OCI-LY1 (cell line): ENCODE data around the gene SPPL3.

Experiments used
- H2AFZ ChIP-seq: fragments of 200-600 bp; sonication (generic), shearing (Covaris generic); 2 replicates; pipeline ENCODE4 v1.6.0; 2014; ENCODE audit warnings: antibody characterized with exemption, mild to moderate bottlenecking, low read length
- H3F3A ChIP-seq: fragments of 200-600 bp; sonication (generic), shearing (Covaris generic); 2 replicates; pipeline ENCODE4 v1.6.0; 2014; ENCODE audit warnings: mild to moderate bottlenecking, antibody characterized with exemption, low read length, moderate library complexity; ENCODE audit not compliant: insufficient read depth
- H3K27ac ChIP-seq: fragments of 200-600 bp; sonication (generic); 2 replicates; pipeline ENCODE4 v1.5.1; 2014; ENCODE audit warnings: low read length, mixed run types, mild to moderate bottlenecking, low read depth; ENCODE audit not compliant: poor library complexity, severe bottlenecking
- H3K27me3 ChIP-seq: fragments of 200-600 bp; sonication (generic); 2 replicates; pipeline ENCODE4 v1.6.0; 2014; ENCODE audit warnings: antibody characterized with exemption, mild to moderate bottlenecking, low read length, moderate library complexity; ENCODE audit not compliant: insufficient read depth
- H3K36me3 ChIP-seq: fragments of 200-600 bp; sonication (generic); 2 replicates; pipeline ENCODE4 v1.6.1; 2014; ENCODE audit warnings: mild to moderate bottlenecking, antibody characterized with exemption, low read length, moderate library complexity, mixed read lengths; ENCODE audit not compliant: insufficient read depth
- H3K4me1 ChIP-seq: fragments of 200-600 bp; sonication (generic); 2 replicates; pipeline ENCODE4 v1.5.1; 2014; ENCODE audit warnings: mild to moderate bottlenecking, low read length, moderate library complexity; ENCODE audit not compliant: insufficient read depth, severe bottlenecking
- H3K4me2 ChIP-seq: fragments of 200-600 bp; sonication (generic), shearing (Covaris generic); 2 replicates; pipeline ENCODE4 v1.6.1; 2014; ENCODE audit warnings: low read length
- H3K4me3 ChIP-seq: fragments of 200-600 bp; sonication (generic); 2 replicates; pipeline ENCODE4 v1.5.1; 2014; ENCODE audit warnings: low read length, low read depth, mild to moderate bottlenecking, mixed read lengths; ENCODE audit not compliant: poor library complexity, severe bottlenecking
- H3K79me2 ChIP-seq: fragments of 200-600 bp; shearing (Covaris generic); 2 replicates; pipeline ENCODE4 v1.6.1; 2016; ENCODE audit warnings: mixed run types, low read length, mixed read lengths; ENCODE audit not compliant: insufficient read depth
- H3K9ac ChIP-seq: fragments of 200-600 bp; sonication (generic), shearing (Covaris generic); 2 replicates; pipeline ENCODE4 v1.6.1; 2014; ENCODE audit warnings: mild to moderate bottlenecking, low read length, mixed read lengths
- H3K9me2 ChIP-seq: fragments of 200-600 bp; sonication (generic), shearing (Covaris generic); 2 replicates; pipeline ENCODE4 v1.6.1; 2014; ENCODE audit warnings: low read depth, mild to moderate bottlenecking, low read length, mixed read lengths
- H3K9me3 ChIP-seq: fragments of 200-600 bp; shearing (Covaris generic); 2 replicates; pipeline ENCODE4 v1.6.1; 2014; ENCODE audit warnings: low read length, mixed read lengths
- H4K20me1 ChIP-seq: fragments of 200-600 bp; sonication (generic), shearing (Covaris generic); 2 replicates; pipeline ENCODE4 v1.6.0; 2016; ENCODE audit warnings: mild to moderate bottlenecking, low read length; ENCODE audit not compliant: insufficient read depth
- CTCF ChIP-seq: fragments of 200-600 bp; sonication (generic), shearing (Covaris generic); IDR thresholded peaks from 2 replicates; pipeline ENCODE4 v1.5.1; 2017; ENCODE audit warnings: mild to moderate bottlenecking, antibody characterized with exemption, low read length, moderate library complexity, mixed read lengths
- EZH2 ChIP-seq: fragments of 200-600 bp; sonication (generic), shearing (Covaris generic); IDR thresholded peaks from 2 replicates; pipeline ENCODE4 v1.8.0; 2017; ENCODE audit warnings: borderline replicate concordance, mixed run types, mild to moderate bottlenecking, antibody characterized with exemption, low read length, moderate library complexity, mixed read lengths

SPPL3 gene

DNA sequence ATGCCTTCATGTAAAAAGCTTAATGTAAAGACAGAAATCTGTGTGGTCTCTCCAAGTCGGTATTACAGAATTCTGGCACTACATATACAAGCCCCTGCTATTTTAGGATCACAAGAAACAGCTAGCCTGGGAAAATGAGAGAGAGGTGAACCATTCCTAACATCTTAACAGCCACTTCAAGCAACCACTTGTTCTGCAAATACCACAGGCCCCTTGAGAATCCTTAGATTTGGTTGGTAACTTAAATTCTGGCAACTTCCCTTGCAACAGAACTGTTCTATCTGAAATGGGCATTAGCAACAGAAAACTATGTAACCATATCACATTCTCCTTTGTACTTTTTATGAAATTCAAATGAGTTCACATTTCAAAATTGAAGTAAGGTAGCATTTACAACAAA is 68.5 kb downstream of the SPPL3 start:
- Histone ChIP-seq H3K36me3 (no peaks in the 10 kb centered on the region), H3K27me3 (no peaks in the 10 kb centered on the region), H3K9me2 (no peaks in the 10 kb centered on the region), H3K79me2 (peaks cover 6% of the 10 kb centered on the region; the same call in 1 of the 2 replicates), H3K9me3 (no peaks in the 10 kb centered on the region), H3F3A (0 out of 2 replicates have a peak, but pooled peaks cover 3% of the 10 kb centered on the region), H4K20me1 (no peaks in the 10 kb centered on the region), H3K27ac (peak overlapping the region; percentile 14), H2AFZ (no peak overlapping the region), H3K4me3 (no peak overlapping the region), H3K4me2 (0 out of 2 replicates have a peak overlapping the region, but pooled peaks have one; percentile 15), H3K4me1 (peaks cover 35% of the 10 kb centered on the region), H3K9ac (no peak overlapping the region)
- no peak for TF ChIP-seq EZH2
- no peak for TF ChIP-seq CTCF

DNA sequence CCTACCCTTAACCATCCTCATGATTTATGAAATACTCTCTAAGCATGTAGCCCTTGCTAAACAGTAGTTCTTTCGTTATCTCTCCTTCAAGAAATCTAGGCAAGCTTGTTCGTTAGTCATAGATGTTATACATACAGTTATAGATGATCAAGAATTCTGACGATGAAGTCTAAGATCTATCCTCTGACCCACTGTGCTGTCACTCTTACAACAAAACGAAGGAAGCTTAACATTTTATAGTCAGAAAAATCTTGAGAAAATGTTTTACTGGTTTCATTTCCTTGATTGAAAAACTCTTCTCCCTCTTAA is 68.9 kb downstream of the SPPL3 start:
- Histone ChIP-seq H3K4me1 (peaks cover 35% of the 10 kb centered on the region), H3K27ac (peak overlapping the region; percentile 14), H3K9me2 (no peaks in the 10 kb centered on the region), H3K9ac (no peak overlapping the region), H2AFZ (no peak overlapping the region), H3F3A (0 out of 2 replicates have a peak, but pooled peaks cover 3% of the 10 kb centered on the region), H3K36me3 (no peaks in the 10 kb centered on the region), H3K4me2 (peak overlapping the region; percentile 15; the same call in 1 of the 2 replicates), H3K9me3 (no peaks in the 10 kb centered on the region), H3K4me3 (no peak overlapping the region), H3K79me2 (peaks cover 6% of the 10 kb centered on the region; the same call in 1 of the 2 replicates), H4K20me1 (no peaks in the 10 kb centered on the region), H3K27me3 (no peaks in the 10 kb centered on the region)
- TF ChIP-seq CTCF = no peak
- no peak for TF ChIP-seq EZH2

GRCh38 chr12:120834489-120835303 is 69.5 kb downstream of the SPPL3 start:
- no peaks in the 10 kb centered on the region for H3K36me3 ChIP-seq
- H2AFZ ChIP-seq = no peak overlapping the region
- no peaks in the 10 kb centered on the region for H3K9me3 ChIP-seq
- H3K27me3 ChIP-seq = no peaks in the 10 kb centered on the region
- no peaks in the 10 kb centered on the region for H4K20me1 ChIP-seq
- H3K4me2 ChIP-seq = peak overlapping the region; percentile 15; the same call in 1 of the 2 replicates
- H3K9ac ChIP-seq = no peak overlapping the region
- H3K27ac ChIP-seq = peak overlapping the region; percentile 57
- H3K79me2 ChIP-seq = peaks cover 6% of the 10 kb centered on the region; the same call in 1 of the 2 replicates
- no peaks in the 10 kb centered on the region for H3K9me2 ChIP-seq
- TF ChIP-seq CTCF (no peak), EZH2 (no peak)
- peaks cover 35% of the 10 kb centered on the region for H3K4me1 ChIP-seq
- 0 out of 2 replicates have a peak, but pooled peaks cover 3% of the 10 kb centered on the region for H3F3A ChIP-seq
- no peak overlapping the region for H3K4me3 ChIP-seq
